HCT116 (cell line): ENCODE data around the gene SEZ6L2. TPM values are rescaled to one million over a fixed set of nuclear protein-coding genes. Genes with fewer than 3 reads are reported as not detected.

Source experiments
- ATAC-seq: fragments of 200-7000 bp; cut with Tn5 transposase; 2 replicates; pipeline ENCODE4 v1.9.1; 2020; ENCODE audit warnings: mild to moderate bottlenecking, moderate library complexity
- BruUV-seq: library from RNA; stranded (reverse); fragments of 400-500 nt; replicated peaks from 2 replicates; lab custom pipeline; 2021; lab: Mats Ljungman, UMichigan
- CTCF ChIA-PET: fragments of 300-600 bp; sonication (Branson Sonifier 250); formaldehyde crosslinking; loops from one replicate; lab custom pipeline; 2021; ENCODE audit warnings: antibody characterized with exemption; lab: Charles Lee
- POLR2A ChIA-PET: fragments of 300-600, 350-600 bp; sonication (Branson Sonifier 250); formaldehyde crosslinking; loops from one replicate; lab custom pipeline; 2021; ENCODE audit warnings: antibody characterized with exemption; lab: Charles Lee
- RAD21 ChIA-PET, 2 experiments: fragments of 300-600 bp; sonication (Branson Sonifier 250); formaldehyde crosslinking; loops; one replicate each; lab custom pipeline; 2023; ENCODE audit warnings: low total read pairs in 2 of 2; ENCODE audit not compliant: uncharacterized antibody in 2 of 2, unreplicated experiment in 2 of 2, low non-redundant PET in 1 of 2; lab: Charles Lee
- DNase-seq: peaks from one replicate; pipeline ENCODE4 v3.0.0-alpha.2; 2010; ENCODE audit warnings: low read depth, low spot score
- H2AFZ ChIP-seq: fragments of 200-600 bp; shearing (Covaris generic), sonication (generic); 2 replicates; pipeline ENCODE4 v1.6.1; 2017; ENCODE audit warnings: low read depth, mixed run types, mixed read lengths, antibody characterized with exemption, low read length; ENCODE audit not compliant: poor library complexity, severe bottlenecking
- H3K27ac ChIP-seq: 2 replicates; pipeline ENCODE4 v1.5.1; 2012; ENCODE audit warnings: low read depth, low read length
- H3K27me3 ChIP-seq: fragments of 200-600 bp; sonication (generic); 2 replicates; pipeline ENCODE4 v1.6.1; 2016; ENCODE audit warnings: mixed run types, low read length, mixed read lengths; ENCODE audit not compliant: insufficient read depth
- H3K36me3 ChIP-seq, 2 experiments: fragments of 200-500 bp in 1 of 2; fragments of 200-600 bp in 1 of 2; sonication (Bioruptor generic) in 1 of 2; sonication (generic) in 1 of 2; 2 replicates each; pipeline versions ENCODE4 v1.5.1 to v1.6.1; 2014 to 2016; ENCODE audit warnings: low read length in 2 of 2, inconsistent platforms in 1 of 2, mixed read lengths in 1 of 2, mixed run types in 1 of 2; ENCODE audit not compliant: insufficient read depth in 2 of 2, control insufficient read depth in 1 of 2
- H3K4me1 ChIP-seq, 2 experiments: fragments of 200-600 bp in 1 of 2; sonication (generic) in 1 of 2; 2 replicates each; pipeline versions ENCODE4 v1.5.1 to v1.6.1; 2012 to 2017; ENCODE audit warnings: low read length in 2 of 2, inconsistent platforms in 1 of 2, mild to moderate bottlenecking in 1 of 2, mixed read lengths in 1 of 2, mixed run types in 1 of 2, moderate library complexity in 1 of 2; ENCODE audit not compliant: insufficient read depth in 2 of 2, control insufficient read depth in 1 of 2
- H3K4me2 ChIP-seq: fragments of 200-600 bp; sonication (generic); 2 replicates; pipeline ENCODE4 v1.6.1; 2017; ENCODE audit warnings: mixed run types, low read length, mixed read lengths
- H3K4me3 ChIP-seq, 2 experiments: fragments of 200-600 bp in 1 of 2; sonication (generic) in 1 of 2; replicated peaks in 1 of 2; 2 replicates each; pipeline ENCODE4 v1.5.1; 2011 to 2016; ENCODE audit warnings: low read length in 2 of 2, control low read depth in 1 of 2, low read depth in 1 of 2, mild to moderate bottlenecking in 1 of 2, mixed read lengths in 1 of 2, mixed run types in 1 of 2
- H3K79me2 ChIP-seq: fragments of 200-600 bp; sonication (generic); 2 replicates; pipeline ENCODE4 v1.6.1; 2017; ENCODE audit warnings: mild to moderate bottlenecking, mixed run types, low read length, moderate library complexity, mixed read lengths; ENCODE audit not compliant: insufficient read depth
- H3K9ac ChIP-seq: fragments of 200-600 bp; sonication (generic); 2 replicates; pipeline ENCODE4 v1.6.1; 2016; ENCODE audit warnings: low read length, mixed read lengths
- H3K9me2 ChIP-seq: fragments of 200-600 bp; sonication (generic), shearing (Covaris generic); 2 replicates; pipeline ENCODE4 v1.6.1; 2017; ENCODE audit warnings: mixed run types, mild to moderate bottlenecking, moderate library complexity; ENCODE audit not compliant: insufficient read depth
- H3K9me3 ChIP-seq, 2 experiments: fragments of 200-500 bp in 1 of 2; fragments of 200-600 bp in 1 of 2; sonication (Bioruptor generic) in 1 of 2; sonication (generic) in 1 of 2; 2 replicates each; pipeline ENCODE4 v1.6.1; 2014 to 2017; ENCODE audit warnings: low read length in 2 of 2, mixed read lengths in 2 of 2, inconsistent platforms in 1 of 2, low read depth in 1 of 2, mild to moderate bottlenecking in 1 of 2, mixed run types in 1 of 2, moderate library complexity in 1 of 2; ENCODE audit not compliant: control insufficient read depth in 1 of 2, insufficient read depth in 1 of 2
- H4K20me1 ChIP-seq: fragments of 200-600 bp; sonication (generic), shearing (Covaris generic); 2 replicates; pipeline ENCODE4 v1.6.1; 2017; ENCODE audit warnings: mixed run types, mild to moderate bottlenecking, moderate library complexity; ENCODE audit not compliant: insufficient read depth
- ATF3 ChIP-seq: IDR thresholded peaks from 2 replicates; pipeline ENCODE4 v1.6.1; 2012
- CBX3 ChIP-seq: IDR thresholded peaks from 2 replicates; pipeline ENCODE4 v1.6.1; 2012; ENCODE audit warnings: low read depth
- CEBPB ChIP-seq: IDR thresholded peaks from 2 replicates; pipeline ENCODE4 v1.6.1; 2012; ENCODE audit warnings: low read depth
- ELF1 ChIP-seq: IDR thresholded peaks from 2 replicates; pipeline ENCODE4 v1.6.1; 2012; ENCODE audit warnings: low read depth, borderline replicate concordance
- EZH2 ChIP-seq: fragments of 200-600 bp; sonication (generic); IDR thresholded peaks from 2 replicates; pipeline ENCODE4 v1.6.1; 2017; ENCODE audit warnings: antibody characterized with exemption, mixed run types
- EZH2phosphoT487 ChIP-seq: fragments of 200-600 bp; IDR thresholded peaks from 2 replicates; pipeline ENCODE4 v1.6.1; 2018; ENCODE audit warnings: antibody characterized with exemption, borderline replicate concordance
- FOSL1 ChIP-seq: IDR thresholded peaks from 2 replicates; pipeline ENCODE4 v1.6.1; 2012; ENCODE audit warnings: low read depth
- MAX ChIP-seq: IDR thresholded peaks from 2 replicates; pipeline ENCODE4 v1.6.1; 2012
- POLR2A ChIP-seq: IDR thresholded peaks from 2 replicates; pipeline ENCODE4 v1.7.0; 2011; ENCODE audit warnings: borderline replicate concordance; ENCODE audit not compliant: insufficient read depth, insufficient read length; ENCODE audit errors: extremely low read depth
- REST ChIP-seq: IDR thresholded peaks from 2 replicates; pipeline ENCODE4 v1.6.1; 2012; ENCODE audit warnings: low read depth
- SP1 ChIP-seq: IDR thresholded peaks from 2 replicates; pipeline ENCODE4 v1.6.1; 2012; ENCODE audit warnings: low read depth
- TCF7L2 ChIP-seq: IDR thresholded peaks from 2 replicates; pipeline ENCODE4 v1.7.0; 2011; ENCODE audit warnings: borderline replicate concordance, inconsistent platforms; ENCODE audit not compliant: insufficient read depth, insufficient read length; ENCODE audit errors: extremely low read depth
- YY1 ChIP-seq: IDR thresholded peaks from 2 replicates; pipeline ENCODE4 v1.6.1; 2011; ENCODE audit warnings: low read length, low read depth, moderate library complexity, mild to moderate bottlenecking; ENCODE audit not compliant: insufficient replicate concordance; ENCODE audit errors: extremely low read depth
- ZNF274 ChIP-seq: fragments of 200-500 bp; sonication (Bioruptor generic); IDR thresholded peaks from 2 replicates; pipeline ENCODE4 v1.6.1; 2014; ENCODE audit warnings: mild to moderate bottlenecking, low read depth, low read length, inconsistent platforms
- intact Hi-C: fragments of 100-400 bp; cut with micrococcal nuclease; formaldehyde crosslinking; loops from 2 replicates; pipeline ENCODE4 v1.10.0; 2022
- total RNA-seq: library from RNA; stranded (reverse); gene quantifications from one replicate; pipeline ENCODE4 v1.2.1, GENCODE V29; 2021; ENCODE audit not compliant: unreplicated experiment
- TF ChIP-seq, protein P1 (sequence below): IDR thresholded peaks from 2 replicates; pipeline ENCODE4 v1.6.1; 2011; ENCODE audit warnings: mild to moderate bottlenecking, low read length, moderate library complexity; ENCODE audit not compliant: insufficient replicate concordance; ENCODE audit errors: extremely low read depth
- TF ChIP-seq, protein P2 (sequence below), 3 experiments: fragments of 200-600 bp in 1 of 3; sonication (generic) in 1 of 3; IDR thresholded peaks in 2 of 3; conservative IDR thresholded peaks in 1 of 3; 2 replicates each; pipeline ENCODE4 v1.5.1; 2012 to 2017; ENCODE audit warnings: low read depth in 2 of 3, low read length in 2 of 3, antibody characterized with exemption in 1 of 3, borderline replicate concordance in 1 of 3, control low read depth in 1 of 3, mild to moderate bottlenecking in 1 of 3, mixed read lengths in 1 of 3, mixed run types in 1 of 3, moderate library complexity in 1 of 3; ENCODE audit not compliant: insufficient read depth in 1 of 3

Gene SEZ6L2
- total RNA-seq, 1 experiment from 2014 or later: 49.3 TPM

DNA sequence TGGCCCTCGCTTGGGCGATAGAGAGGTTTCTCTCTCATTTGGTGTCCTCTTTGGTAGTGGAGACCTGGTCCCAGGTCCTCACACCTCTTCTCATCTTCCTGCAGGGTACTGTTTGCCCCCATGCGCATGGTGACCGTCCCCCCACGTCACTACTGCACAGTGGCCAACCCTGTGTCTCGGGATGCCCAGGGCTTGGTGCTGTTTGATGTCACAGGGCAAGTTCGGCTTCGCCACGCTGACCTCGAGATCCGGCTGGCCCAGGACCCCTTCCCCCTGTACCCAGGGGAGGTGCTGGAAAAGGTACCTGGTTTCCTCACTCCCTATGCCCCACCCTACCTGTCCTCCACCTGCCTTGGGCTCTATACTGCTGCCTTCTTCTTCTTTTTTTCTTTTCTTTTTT lies 68.6 kb downstream of the SEZ6L2 start:
- H3K27me3 ChIP-seq: no peaks in the 10 kb centered on the region
- peaks cover 2 to 4% of the 10 kb centered on the region in 2 experiments; a peak in 2 of 4 replicates for H3K36me3 ChIP-seq
- ChIA-PET POLR2A (no interaction called here), RAD21 (no interaction called here), CTCF (no interaction called here)
- no peaks in the 10 kb centered on the region; the same call in 1 of the 2 replicates for H3K79me2 ChIP-seq
- H3K4me1 ChIP-seq: peaks cover 28 to 50% of the 10 kb centered on the region in 2 experiments
- no peak for ATAC-seq
- TF ChIP-seq CEBPB: no peak
- no peak for TF ChIP-seq ZNF274
- TF ChIP-seq EZH2: no peak
- TF ChIP-seq ATF3: no peak
- no peak for TF ChIP-seq TCF7L2
- TF ChIP-seq MAX: no peak
- no peak for TF ChIP-seq YY1
- TF ChIP-seq, protein P1, sequence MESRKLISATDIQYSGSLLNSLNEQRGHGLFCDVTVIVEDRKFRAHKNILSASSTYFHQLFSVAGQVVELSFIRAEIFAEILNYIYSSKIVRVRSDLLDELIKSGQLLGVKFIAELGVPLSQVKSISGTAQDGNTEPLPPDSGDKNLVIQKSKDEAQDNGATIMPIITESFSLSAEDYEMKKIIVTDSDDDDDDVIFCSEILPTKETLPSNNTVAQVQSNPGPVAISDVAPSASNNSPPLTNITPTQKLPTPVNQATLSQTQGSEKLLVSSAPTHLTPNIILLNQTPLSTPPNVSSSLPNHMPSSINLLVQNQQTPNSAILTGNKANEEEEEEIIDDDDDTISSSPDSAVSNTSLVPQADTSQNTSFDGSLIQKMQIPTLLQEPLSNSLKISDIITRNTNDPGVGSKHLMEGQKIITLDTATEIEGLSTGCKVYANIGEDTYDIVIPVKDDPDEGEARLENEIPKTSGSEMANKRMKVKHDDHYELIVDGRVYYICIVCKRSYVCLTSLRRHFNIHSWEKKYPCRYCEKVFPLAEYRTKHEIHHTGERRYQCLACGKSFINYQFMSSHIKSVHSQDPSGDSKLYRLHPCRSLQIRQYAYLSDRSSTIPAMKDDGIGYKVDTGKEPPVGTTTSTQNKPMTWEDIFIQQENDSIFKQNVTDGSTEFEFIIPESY: no peak
- no peak for TF ChIP-seq FOSL1
- TF ChIP-seq SP1: no peak
- TF ChIP-seq, protein P2, sequence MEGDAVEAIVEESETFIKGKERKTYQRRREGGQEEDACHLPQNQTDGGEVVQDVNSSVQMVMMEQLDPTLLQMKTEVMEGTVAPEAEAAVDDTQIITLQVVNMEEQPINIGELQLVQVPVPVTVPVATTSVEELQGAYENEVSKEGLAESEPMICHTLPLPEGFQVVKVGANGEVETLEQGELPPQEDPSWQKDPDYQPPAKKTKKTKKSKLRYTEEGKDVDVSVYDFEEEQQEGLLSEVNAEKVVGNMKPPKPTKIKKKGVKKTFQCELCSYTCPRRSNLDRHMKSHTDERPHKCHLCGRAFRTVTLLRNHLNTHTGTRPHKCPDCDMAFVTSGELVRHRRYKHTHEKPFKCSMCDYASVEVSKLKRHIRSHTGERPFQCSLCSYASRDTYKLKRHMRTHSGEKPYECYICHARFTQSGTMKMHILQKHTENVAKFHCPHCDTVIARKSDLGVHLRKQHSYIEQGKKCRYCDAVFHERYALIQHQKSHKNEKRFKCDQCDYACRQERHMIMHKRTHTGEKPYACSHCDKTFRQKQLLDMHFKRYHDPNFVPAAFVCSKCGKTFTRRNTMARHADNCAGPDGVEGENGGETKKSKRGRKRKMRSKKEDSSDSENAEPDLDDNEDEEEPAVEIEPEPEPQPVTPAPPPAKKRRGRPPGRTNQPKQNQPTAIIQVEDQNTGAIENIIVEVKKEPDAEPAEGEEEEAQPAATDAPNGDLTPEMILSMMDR (IDR thresholded peaks at IDR 0.05 in 2 of 3, conservative IDR thresholded peaks at IDR 0.05 in 1 of 3; ENCODE audit: borderline replicate concordance in 1 of 3, insufficient read depth in 1 of 3, low read depth in 2 of 3, low read length in 2 of 3): no peak
- no peak for TF ChIP-seq CBX3
- TF ChIP-seq REST: no peak
- no peak for TF ChIP-seq ELF1
- no peak for TF ChIP-seq POLR2A
- no peak for TF ChIP-seq EZH2phosphoT487
- no peak for DNase-seq
- no peak overlapping the region for H3K4me2 ChIP-seq
- H2AFZ ChIP-seq: no peak overlapping the region
- H3K4me3 ChIP-seq: no peak overlapping the region
- H3K27ac ChIP-seq: no peak overlapping the region
- no peaks in the 10 kb centered on the region for H4K20me1 ChIP-seq
- no peaks in the 10 kb centered on the region for H3K9me2 ChIP-seq
- intact Hi-C loops: no loop called here
- no TSS peak for BruUV-seq
- no peak overlapping the region for H3K9ac ChIP-seq
- no peaks in the 10 kb centered on the region for H3K9me3 ChIP-seq
